ENCODE measurements around the gene ILRUN. TPM values are rescaled to one million over a fixed set of nuclear protein-coding genes. Genes with fewer than 3 reads are reported as not detected.

Gene ILRUN
- polyA plus RNA-seq, 1 experiment = 37.5 TPM

GRCh38 chr6:34709386-34709785 is 12.8 kb upstream of the ILRUN start:
- no peaks in the 10 kb centered on the region for H3K36me3 ChIP-seq (ENCODE audit: control insufficient read depth, insufficient read depth, low read length)
- H3K4me3 ChIP-seq (ENCODE audit: low read depth, low read length) = no peak overlapping the region
- no peaks in the 10 kb centered on the region for H3K27me3 ChIP-seq (ENCODE audit: control insufficient read depth, insufficient read depth, low read length)
- POLR2A ChIA-PET = no interaction called here
- CTCF ChIA-PET = no interaction called here
- TF ChIP-seq CTCF (IDR thresholded peaks at IDR 0.05; ENCODE audit: insufficient read depth, low read depth, low read length) = no peak
- no peak for DNase-seq (ENCODE audit: low read depth)

- ChIA-PET CTCF (no interaction called here), POLR2A (no interaction called here)
- no peak for DNase-seq (ENCODE audit: low read depth)
- Histone ChIP-seq H3K4me3 (ENCODE audit: low read depth, low read length) (no peak overlapping the region), H3K36me3 (ENCODE audit: control insufficient read depth, insufficient read depth, low read length) (no peaks in the 10 kb centered on the region), H3K27me3 (ENCODE audit: control insufficient read depth, insufficient read depth, low read length) (no peaks in the 10 kb centered on the region)
- TF ChIP-seq CTCF (IDR thresholded peaks at IDR 0.05; ENCODE audit: insufficient read depth, low read depth, low read length) = no peak
Measured at GRCh38 chr6:34705241-34705640, 8.7 kb upstream of the ILRUN start.

- Histone ChIP-seq H3K36me3 (ENCODE audit: control insufficient read depth, insufficient read depth, low read length) (no peaks in the 10 kb centered on the region), H3K27me3 (ENCODE audit: control insufficient read depth, insufficient read depth, low read length) (no peaks in the 10 kb centered on the region), H3K4me3 (ENCODE audit: low read depth, low read length) (no peak overlapping the region)
- TF ChIP-seq CTCF (IDR thresholded peaks at IDR 0.05; ENCODE audit: insufficient read depth, low read depth, low read length) = no peak
- ChIA-PET POLR2A (no interaction called here), CTCF (no interaction called here)
- DNase-seq (ENCODE audit: low read depth) = no peak
Measured at GRCh38 chr6:34701199-34701598, 4.6 kb upstream of the ILRUN start.

GRCh38 chr6:34697904-34698559 is 1.5 kb upstream of the ILRUN start:
- POLR2A ChIA-PET = no interaction called here
- CTCF ChIA-PET = no interaction called here

GRCh38 chr6:34697544-34697836 is 923 bp upstream of the ILRUN start:
- CTCF ChIA-PET = no interaction called here

More at GRCh38 chr6:34697904-34698559, 1.5 kb upstream of the ILRUN start:
- DNase-seq (ENCODE audit: low read depth) = no peak
- Histone ChIP-seq H3K4me3 (ENCODE audit: low read depth, low read length) (no peak overlapping the region), H3K27me3 (ENCODE audit: control insufficient read depth, insufficient read depth, low read length) (no peaks in the 10 kb centered on the region), H3K36me3 (ENCODE audit: control insufficient read depth, insufficient read depth, low read length) (no peaks in the 10 kb centered on the region)
- no peak for TF ChIP-seq CTCF (IDR thresholded peaks at IDR 0.05; ENCODE audit: insufficient read depth, low read depth, low read length)

More at GRCh38 chr6:34697544-34697836, 923 bp upstream of the ILRUN start:
- DNase-seq (ENCODE audit: low read depth) = no peak
- H3K27me3 ChIP-seq (ENCODE audit: control insufficient read depth, insufficient read depth, low read length) = no peaks in the 10 kb centered on the region
- no peak for TF ChIP-seq CTCF (IDR thresholded peaks at IDR 0.05; ENCODE audit: insufficient read depth, low read depth, low read length)
- no peaks in the 10 kb centered on the region for H3K36me3 ChIP-seq (ENCODE audit: control insufficient read depth, insufficient read depth, low read length)
- POLR2A ChIA-PET = no interaction called here
- H3K4me3 ChIP-seq (ENCODE audit: low read depth, low read length) = peak overlapping the region; percentile 68
